HepG2 (cell line): ENCODE results near the gene STKLD1. TPM values are rescaled to one million over a fixed set of nuclear protein-coding genes. Genes with fewer than 3 reads are reported as not detected.

ENCODE experiments used
- ARHGAP35 ChIP-seq: sonication (generic); formaldehyde crosslinking; IDR thresholded peaks from 2 replicates; pipeline ENCODE4 v1.9.0; 2022; ENCODE audit warnings: mild to moderate bottlenecking, inconsistent platforms, moderate library complexity, missing genetic modification reagents, borderline replicate concordance
- CHD4 ChIP-seq: fragments of 200-600 bp; sonication (generic); IDR thresholded peaks from 2 replicates; pipeline ENCODE4 v1.7.0; 2017; ENCODE audit warnings: mild to moderate bottlenecking, low read length, borderline replicate concordance
- IRX3 ChIP-seq: sonication (generic); formaldehyde crosslinking; IDR thresholded peaks from 2 replicates; pipeline ENCODE4 v1.8.1; 2023; ENCODE audit warnings: mild to moderate bottlenecking, low read depth, missing genetic modification reagents, borderline replicate concordance
- NFKB2 ChIP-seq: sonication (generic); formaldehyde crosslinking; IDR thresholded peaks from 2 replicates; pipeline ENCODE4 v1.4.0; 2020; ENCODE audit warnings: missing genetic modification reagents, borderline replicate concordance
- NKX3-1 ChIP-seq: sonication (generic); formaldehyde crosslinking; IDR thresholded peaks from 2 replicates; pipeline ENCODE4 v1.5.0; 2020; ENCODE audit warnings: missing genetic modification reagents
- NR2F6 ChIP-seq, 2 experiments: IDR thresholded peaks; 2 replicates each; pipeline ENCODE4 v1.6.1; 2016; ENCODE audit warnings: antibody characterized with exemption in 1 of 2, mild to moderate bottlenecking in 1 of 2
- PHB2 ChIP-seq: fragments of 450-650 bp; IDR thresholded peaks from 2 replicates; pipeline ENCODE4 v1.6.1; 2018; ENCODE audit not compliant: partially characterized antibody
- RFX1 ChIP-seq: fragments of 450-650 bp; IDR thresholded peaks from 2 replicates; pipeline ENCODE4 v1.6.1; 2017
- SMARCE1 ChIP-seq: fragments of 450-650 bp; IDR thresholded peaks from 2 replicates; pipeline ENCODE4 v1.6.1; 2017; ENCODE audit warnings: borderline replicate concordance
- SNAPC2 ChIP-seq: sonication (generic); formaldehyde crosslinking; IDR thresholded peaks from 2 replicates; pipeline ENCODE4 v1.8.1; 2022; ENCODE audit warnings: mild to moderate bottlenecking, missing genetic modification reagents
- TGIF2 ChIP-seq: IDR thresholded peaks from 2 replicates; pipeline ENCODE4 v1.6.1; 2016; ENCODE audit warnings: control low read depth, missing compliant biosample characterization
- TP53 ChIP-seq: sonication (generic); formaldehyde crosslinking; conservative IDR thresholded peaks from 2 replicates; pipeline ENCODE4 v1.4.0; 2020; ENCODE audit warnings: missing genetic modification reagents
- ZFP37 ChIP-seq: sonication (generic); formaldehyde crosslinking; IDR thresholded peaks from 2 replicates; pipeline ENCODE4 v1.4.0; 2020; ENCODE audit warnings: missing genetic modification reagents, borderline replicate concordance
- ZNF101 ChIP-seq: sonication (generic); formaldehyde crosslinking; IDR thresholded peaks from 2 replicates; pipeline ENCODE4 v1.4.0; 2020; ENCODE audit warnings: mild to moderate bottlenecking, low read depth, missing genetic modification reagents, borderline replicate concordance
- ZNF138 ChIP-seq: sonication (generic); formaldehyde crosslinking; IDR thresholded peaks from 2 replicates; pipeline ENCODE4 v1.5.0; 2020; ENCODE audit warnings: mild to moderate bottlenecking, low read depth, missing genetic modification reagents
- ZNF343 ChIP-seq: sonication (generic); formaldehyde crosslinking; IDR thresholded peaks from 2 replicates; pipeline ENCODE4 v1.4.0; 2020; ENCODE audit warnings: mild to moderate bottlenecking, missing genetic modification reagents
- ZNF383 ChIP-seq: sonication (generic); formaldehyde crosslinking; IDR thresholded peaks from 2 replicates; pipeline ENCODE4 v1.4.0; 2020; ENCODE audit warnings: missing genetic modification reagents, mild to moderate bottlenecking, borderline replicate concordance
- ZNF782 ChIP-seq: sonication (generic); formaldehyde crosslinking; IDR thresholded peaks from 2 replicates; pipeline ENCODE4 v1.4.0; 2020; ENCODE audit warnings: missing genetic modification reagents, mild to moderate bottlenecking, borderline replicate concordance
- ZNF83 ChIP-seq: sonication (generic); formaldehyde crosslinking; IDR thresholded peaks from 2 replicates; pipeline ENCODE4 v1.4.0; 2020; ENCODE audit warnings: missing genetic modification reagents, mild to moderate bottlenecking, borderline replicate concordance
- ZSCAN30 ChIP-seq: sonication (generic); formaldehyde crosslinking; IDR thresholded peaks from 2 replicates; pipeline ENCODE4 v1.5.0; 2020; ENCODE audit warnings: mild to moderate bottlenecking, missing genetic modification reagents
- polyA plus RNA-seq, 8 experiments: library from polyadenylated mRNA; depleted of rRNA in 3 of 8; stranded (reverse) in 7 of 8; unstranded in 1 of 8; fragments of >200 nt; fragmentation: Illumina TruSeq in 4 of 8; extraction: Trizol in 4 of 8; gene quantifications; 2 replicates each; pipeline versions ENCODE4 v1.2.1 to v1.2.3, GENCODE V29; 2011 to 2016; ENCODE audit warnings: low read depth in 4 of 8, missing spikeins in 1 of 8, mixed read lengths in 1 of 8; ENCODE audit not compliant: insufficient read depth in 1 of 8
- total RNA-seq, 5 experiments: library from RNA; depleted of rRNA; stranded (reverse); fragments of >200 nt; fragmentation: Illumina TruSeq; extraction: Trizol; gene quantifications; 2 replicates each; pipeline ENCODE4 v1.2.3, GENCODE V29; 2016; ENCODE audit warnings: low read depth in 1 of 5
- TF ChIP-seq, protein P1 (sequence below): sonication (generic); formaldehyde crosslinking; IDR thresholded peaks from 2 replicates; pipeline ENCODE4 v1.4.0; 2020; ENCODE audit warnings: missing genetic modification reagents
- TF ChIP-seq, protein P2 (sequence below): sonication (generic); formaldehyde crosslinking; IDR thresholded peaks from 2 replicates; pipeline ENCODE4 v1.5.0; 2020; ENCODE audit warnings: mild to moderate bottlenecking, missing genetic modification reagents
- TF ChIP-seq, protein P3 (sequence below): sonication (generic); formaldehyde crosslinking; IDR thresholded peaks from 2 replicates; pipeline ENCODE4 v1.8.0; 2022; ENCODE audit warnings: low read depth, missing genetic modification reagents

Gene STKLD1
- total and polyA plus RNA-seq, 2 of the 13 experiments (the other 11 are each of a cell fraction or from before 2014, with no cell fraction given): 1.5 to 2.2 TPM

DNA sequence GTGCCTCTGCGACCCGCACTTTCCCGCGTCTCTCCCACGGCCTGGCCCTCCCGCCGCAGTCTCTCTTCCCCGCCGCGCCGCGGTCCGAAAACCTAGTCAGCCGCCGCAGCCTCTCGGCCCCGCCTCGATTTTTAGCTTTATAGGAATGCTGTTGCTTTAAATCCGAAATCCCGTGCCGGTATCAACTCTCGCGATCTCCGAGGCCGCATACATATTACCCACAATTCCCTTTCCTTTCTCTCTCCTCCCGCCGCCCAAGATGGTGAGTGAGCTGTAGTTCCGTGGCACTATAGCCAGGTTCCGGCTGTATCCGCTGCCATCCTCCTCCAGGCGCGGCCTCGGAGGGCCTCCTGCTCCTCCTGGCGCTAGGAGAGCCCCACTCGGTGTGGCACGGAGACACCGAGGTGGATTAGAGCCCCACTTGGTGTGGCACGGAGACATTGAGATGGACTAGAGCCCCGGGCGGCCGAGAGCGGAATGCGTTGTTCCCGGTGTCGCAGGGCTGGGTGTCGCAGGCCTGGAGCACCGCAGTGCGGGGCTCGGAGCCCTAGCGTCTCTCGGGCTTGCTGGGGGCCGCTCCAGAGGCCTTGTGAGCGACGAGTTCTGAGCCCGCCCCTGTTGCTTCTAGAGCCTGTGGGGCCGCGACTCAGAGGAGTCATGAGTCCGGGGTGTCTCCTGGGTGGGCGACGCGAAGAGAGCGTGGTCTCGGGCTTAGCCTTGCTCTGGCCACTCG, 28.0 kb upstream of the STKLD1 start, which contains the start of the genes MED22 and RPL7A (continued):
- TF ChIP-seq, protein P1, sequence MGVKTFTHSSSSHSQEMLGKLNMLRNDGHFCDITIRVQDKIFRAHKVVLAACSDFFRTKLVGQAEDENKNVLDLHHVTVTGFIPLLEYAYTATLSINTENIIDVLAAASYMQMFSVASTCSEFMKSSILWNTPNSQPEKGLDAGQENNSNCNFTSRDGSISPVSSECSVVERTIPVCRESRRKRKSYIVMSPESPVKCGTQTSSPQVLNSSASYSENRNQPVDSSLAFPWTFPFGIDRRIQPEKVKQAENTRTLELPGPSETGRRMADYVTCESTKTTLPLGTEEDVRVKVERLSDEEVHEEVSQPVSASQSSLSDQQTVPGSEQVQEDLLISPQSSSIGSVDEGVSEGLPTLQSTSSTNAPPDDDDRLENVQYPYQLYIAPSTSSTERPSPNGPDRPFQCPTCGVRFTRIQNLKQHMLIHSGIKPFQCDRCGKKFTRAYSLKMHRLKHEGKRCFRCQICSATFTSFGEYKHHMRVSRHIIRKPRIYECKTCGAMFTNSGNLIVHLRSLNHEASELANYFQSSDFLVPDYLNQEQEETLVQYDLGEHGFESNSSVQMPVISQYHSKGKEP (CRISPR knock-in tag): 0 out of 2 replicates have a peak, but pooled peaks have one; percentile 25
- no peak for TF ChIP-seq TP53 (CRISPR knock-in tag)
- TF ChIP-seq ZNF83 (CRISPR knock-in tag): no peak
- no peak for TF ChIP-seq ZNF101
- peak; percentile 81 for TF ChIP-seq ZNF138 (CRISPR knock-in tag)
- TF ChIP-seq ZNF782 (CRISPR knock-in tag): 0 out of 2 replicates have a peak, but pooled peaks have one; percentile 65
- no peak for TF ChIP-seq RFX1
- peak; percentile 68; the same call in 1 of the 2 replicates for TF ChIP-seq NFKB2 (CRISPR knock-in tag)
- TF ChIP-seq ZSCAN30: peak; percentile 23; the same call in 1 of the 2 replicates
- no peak for TF ChIP-seq PHB2
- TF ChIP-seq TGIF2 (CRISPR knock-in tag): peak; percentile 56; the same call in 1 of the 2 replicates
- TF ChIP-seq ZFP37 (CRISPR knock-in tag): 0 out of 2 replicates have a peak, but pooled peaks have one; percentile 40
- no peak for TF ChIP-seq SNAPC2
- no peak for TF ChIP-seq ZNF383 (CRISPR knock-in tag)
- TF ChIP-seq, protein P2, sequence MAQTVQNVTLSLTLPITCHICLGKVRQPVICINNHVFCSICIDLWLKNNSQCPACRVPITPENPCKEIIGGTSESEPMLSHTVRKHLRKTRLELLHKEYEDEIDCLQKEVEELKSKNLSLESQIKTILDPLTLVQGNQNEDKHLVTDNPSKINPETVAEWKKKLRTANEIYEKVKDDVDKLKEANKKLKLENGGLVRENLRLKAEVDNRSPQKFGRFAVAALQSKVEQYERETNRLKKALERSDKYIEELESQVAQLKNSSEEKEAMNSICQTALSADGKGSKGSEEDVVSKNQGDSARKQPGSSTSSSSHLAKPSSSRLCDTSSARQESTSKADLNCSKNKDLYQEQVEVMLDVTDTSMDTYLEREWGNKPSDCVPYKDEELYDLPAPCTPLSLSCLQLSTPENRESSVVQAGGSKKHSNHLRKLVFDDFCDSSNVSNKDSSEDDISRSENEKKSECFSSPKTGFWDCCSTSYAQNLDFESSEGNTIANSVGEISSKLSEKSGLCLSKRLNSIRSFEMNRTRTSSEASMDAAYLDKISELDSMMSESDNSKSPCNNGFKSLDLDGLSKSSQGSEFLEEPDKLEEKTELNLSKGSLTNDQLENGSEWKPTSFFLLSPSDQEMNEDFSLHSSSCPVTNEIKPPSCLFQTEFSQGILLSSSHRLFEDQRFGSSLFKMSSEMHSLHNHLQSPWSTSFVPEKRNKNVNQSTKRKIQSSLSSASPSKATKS: no peak; the same call in 1 of the 2 replicates
- no peak for TF ChIP-seq SMARCE1
- peak; percentile 29; the same call in 1 of the 2 replicates for TF ChIP-seq IRX3 (CRISPR knock-in tag)
- no peak; the same call in 1 of the 2 replicates for TF ChIP-seq NR2F6 (IDR thresholded peaks at IDR 0.05)
- peak; percentile 30; the same call in 1 of the 2 replicates for TF ChIP-seq NR2F6 (CRISPR knock-in tag; IDR thresholded peaks at IDR 0.05)
- TF ChIP-seq ARHGAP35 (CRISPR knock-in tag): no peak; the same call in 1 of the 2 replicates
- TF ChIP-seq CHD4: no peak
- peak; percentile 71; the same call in 1 of the 2 replicates for TF ChIP-seq NKX3-1
- no peak; the same call in 1 of the 2 replicates for TF ChIP-seq ZNF343
- TF ChIP-seq, protein P3, sequence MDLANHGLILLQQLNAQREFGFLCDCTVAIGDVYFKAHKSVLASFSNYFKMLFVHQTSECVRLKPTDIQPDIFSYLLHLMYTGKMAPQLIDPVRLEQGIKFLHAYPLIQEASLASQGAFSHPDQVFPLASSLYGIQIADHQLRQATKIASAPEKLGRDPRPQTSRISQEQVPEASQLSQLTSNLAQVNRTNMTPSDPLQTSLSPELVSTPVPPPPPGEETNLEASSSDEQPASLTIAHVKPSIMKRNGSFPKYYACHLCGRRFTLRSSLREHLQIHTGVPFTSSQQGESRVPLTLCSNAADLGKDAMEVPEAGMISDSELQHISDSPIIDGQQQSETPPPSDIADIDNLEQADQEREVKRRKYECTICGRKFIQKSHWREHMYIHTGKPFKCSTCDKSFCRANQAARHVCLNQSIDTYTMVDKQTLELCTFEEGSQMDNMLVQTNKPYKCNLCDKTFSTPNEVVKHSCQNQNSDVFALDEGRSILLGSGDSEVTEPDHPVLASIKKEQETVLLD: peak; percentile 58; the same call in 1 of the 2 replicates
